GM12892 (cell line): Measurements from ENCODE around the gene TEX52.

Source experiments
- POLR2A ChIP-seq: IDR thresholded peaks from 2 replicates; pipeline ENCODE4 v1.6.1; 2011; ENCODE audit warnings: low read depth, low read length, control low read depth
- POLR2AphosphoS5 ChIP-seq: IDR thresholded peaks from 2 replicates; pipeline ENCODE4 v1.6.1; 2011; ENCODE audit warnings: low read depth, low read length, control low read depth

- TF ChIP-seq POLR2A = no peak
- no peak for TF ChIP-seq POLR2AphosphoS5
Observed at GRCh38 chr12:2820432-2820831, 36.4 kb downstream of the TEX52 start.
